ENCODE measurements around the gene ADAM33. TPM values are rescaled to one million over a fixed set of nuclear protein-coding genes. Genes with fewer than 3 reads are reported as not detected.

Gene ADAM33
- total and polyA plus RNA-seq, 2 donors (not counting 1 experiment from before 2014, with no cell fraction given) = not detected

DNA sequence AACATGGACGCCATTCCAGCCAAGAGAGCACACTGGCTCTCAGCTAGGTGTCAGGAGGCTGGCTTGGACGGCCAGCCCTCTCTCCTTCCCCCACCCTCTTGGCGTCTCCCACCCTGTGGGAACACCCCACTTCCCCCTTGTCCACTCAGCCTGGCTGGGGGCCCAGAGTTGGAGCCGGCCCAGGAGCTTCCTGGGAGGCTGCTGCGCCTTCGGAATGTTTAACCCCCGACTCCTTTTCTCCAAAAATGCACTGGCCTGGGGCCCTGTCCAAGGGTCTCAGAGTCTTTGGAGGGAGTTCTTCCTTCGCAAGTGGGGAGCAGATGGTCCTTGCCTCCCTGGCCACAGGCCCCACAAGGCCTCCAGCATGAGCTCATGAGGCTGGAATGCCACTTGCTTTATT is 4.1 kb downstream of the ADAM33 start:
- Mint-ChIP-seq H3K27ac (no peak overlapping the region), H3K4me3 (no peak overlapping the region), H3K4me1 (peaks cover 7% of the 10 kb centered on the region), H3K27me3 (peaks cover 58% of the 10 kb centered on the region), H3K9me3 (ENCODE audit: insufficient read depth) (no peaks in the 10 kb centered on the region)
- intact Hi-C loops (cut with micrococcal nuclease) = loop anchor here (2.0 to 5.0 kb wide), 2 partner anchors 33 to 915 kb away; no protein-coding TSS in a partner anchor
- Histone ChIP-seq H3K4me1 (ENCODE audit: control insufficient read depth in 2 of 2, insufficient read depth in 2 of 2, low read length in 2 of 2) (peaks cover 1 to 9% of the 10 kb centered on the region in 2 donors), H3K9ac (ENCODE audit: low read length) (no peak overlapping the region), H3K27ac (ENCODE audit: low read length in 2 of 2) (no peak overlapping the region), H4K20me1 (ENCODE audit: control insufficient read depth, insufficient read depth, low read length, poor library complexity, severe bottlenecking) (no peaks in the 10 kb centered on the region), H2AFZ (ENCODE audit: insufficient read depth, low read depth, low read length, poor library complexity, severe bottlenecking) (no peak overlapping the region), H3K79me2 (ENCODE audit: control insufficient read depth, insufficient read depth, low read length) (no peaks in the 10 kb centered on the region), H3K4me3 (ENCODE audit: control extremely low read depth in 1 of 5, extremely low read depth in 1 of 5, insufficient read depth in 1 of 5, low read depth in 2 of 5, low read length in 4 of 5) (no peak overlapping the region), H3K9me3 (ENCODE audit: control extremely low read depth in 1 of 3, control insufficient read depth in 2 of 3, insufficient read depth in 1 of 3, low read length in 2 of 3) (no peaks in the 10 kb centered on the region), H3K27me3 (replicated peaks in 1 of 4; ENCODE audit: control extremely low read depth in 1 of 4, control insufficient read depth in 3 of 4, insufficient read depth in 4 of 4, low read length in 3 of 4) (peaks cover 0 to 41% (median 6%) of the 10 kb centered on the region in 4 experiments), H3K36me3 (replicated peaks in 1 of 2; ENCODE audit: control extremely low read depth in 1 of 2, control insufficient read depth in 1 of 2, extremely low read depth in 1 of 2, insufficient read depth in 2 of 2, low read length in 1 of 2) (no peaks in the 10 kb centered on the region), H3K4me2 (replicated peaks; ENCODE audit: low read depth, low read length, poor library complexity, severe bottlenecking) (no peak overlapping the region)
- ChIA-PET POLR2A (no interaction called here), CTCF (interaction anchor here (1.3 to 3.6 kb wide), 9 partner anchors 17 to 408 kb away, joined by 3 to 20 read pairs (median 7); partner anchors contain the start of gene ADISSP)
- TF ChIP-seq, protein P1, sequence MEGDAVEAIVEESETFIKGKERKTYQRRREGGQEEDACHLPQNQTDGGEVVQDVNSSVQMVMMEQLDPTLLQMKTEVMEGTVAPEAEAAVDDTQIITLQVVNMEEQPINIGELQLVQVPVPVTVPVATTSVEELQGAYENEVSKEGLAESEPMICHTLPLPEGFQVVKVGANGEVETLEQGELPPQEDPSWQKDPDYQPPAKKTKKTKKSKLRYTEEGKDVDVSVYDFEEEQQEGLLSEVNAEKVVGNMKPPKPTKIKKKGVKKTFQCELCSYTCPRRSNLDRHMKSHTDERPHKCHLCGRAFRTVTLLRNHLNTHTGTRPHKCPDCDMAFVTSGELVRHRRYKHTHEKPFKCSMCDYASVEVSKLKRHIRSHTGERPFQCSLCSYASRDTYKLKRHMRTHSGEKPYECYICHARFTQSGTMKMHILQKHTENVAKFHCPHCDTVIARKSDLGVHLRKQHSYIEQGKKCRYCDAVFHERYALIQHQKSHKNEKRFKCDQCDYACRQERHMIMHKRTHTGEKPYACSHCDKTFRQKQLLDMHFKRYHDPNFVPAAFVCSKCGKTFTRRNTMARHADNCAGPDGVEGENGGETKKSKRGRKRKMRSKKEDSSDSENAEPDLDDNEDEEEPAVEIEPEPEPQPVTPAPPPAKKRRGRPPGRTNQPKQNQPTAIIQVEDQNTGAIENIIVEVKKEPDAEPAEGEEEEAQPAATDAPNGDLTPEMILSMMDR (IDR thresholded peaks at IDR 0.05) = no peak
- TF ChIP-seq EZH2 (IDR thresholded peaks at IDR 0.05; ENCODE audit: borderline replicate concordance, insufficient read depth, low read depth, low read length, poor library complexity, severe bottlenecking) = no peak
- WGBS (ENCODE audit: insufficient coverage) = 79% methylated on average over 5 of the region's 8 CpGs
- DNase-seq (no peak), ATAC-seq (ENCODE audit: low read depth) (no peak)

DNA sequence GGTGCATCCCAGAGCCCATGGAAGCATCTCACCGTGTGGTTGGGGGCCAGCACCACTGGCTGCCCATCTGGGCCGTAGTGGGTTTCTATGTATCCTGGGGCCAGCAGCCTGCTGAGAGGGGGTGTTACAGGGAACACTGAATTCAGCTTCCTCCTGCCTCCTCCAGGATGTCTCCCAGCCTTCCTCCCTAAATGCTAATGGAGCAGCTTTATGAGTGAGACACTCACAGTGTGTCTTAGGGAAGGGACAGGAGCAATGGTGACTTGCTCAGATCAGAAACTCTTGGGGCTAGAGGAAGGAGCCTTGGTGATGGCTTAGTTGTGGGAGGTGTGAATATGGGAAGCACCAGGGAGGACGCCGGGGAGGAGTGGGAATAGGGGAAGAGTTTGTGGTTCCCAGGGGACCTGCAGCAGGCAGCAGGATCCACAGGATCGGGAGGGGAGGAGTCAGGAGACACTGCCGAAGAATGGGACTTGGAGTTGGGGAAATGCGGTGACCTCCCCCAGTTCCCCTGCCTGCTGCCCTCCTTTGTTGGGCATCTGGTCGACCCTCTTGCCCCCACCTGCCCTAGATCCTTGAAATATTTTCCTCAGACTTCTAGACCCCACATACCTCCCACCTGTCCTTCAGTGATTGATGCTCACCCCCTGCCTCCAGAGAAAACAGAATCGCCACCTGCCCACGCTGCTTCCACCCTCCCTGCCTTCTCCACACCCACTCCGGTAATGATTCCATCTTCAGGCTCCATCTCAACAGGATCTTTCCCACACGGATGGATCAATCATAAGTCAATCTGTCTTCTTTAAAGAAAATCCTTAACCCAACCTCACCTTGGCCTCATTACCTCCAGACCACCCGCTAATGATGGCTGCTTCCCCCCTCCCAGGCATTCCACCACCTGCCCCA is 6.6 kb downstream of the ADAM33 start:
- Histone ChIP-seq H3K9me3 (ENCODE audit: control extremely low read depth in 1 of 3, control insufficient read depth in 2 of 3, insufficient read depth in 1 of 3, low read length in 2 of 3) (peaks cover 0 to 3% (median 0%) of the 10 kb centered on the region in 3 donors), H3K4me1 (ENCODE audit: control insufficient read depth in 2 of 2, insufficient read depth in 2 of 2, low read length in 2 of 2) (peaks cover 5 to 16% of the 10 kb centered on the region in 2 donors), H3K4me3 (ENCODE audit: control extremely low read depth in 1 of 5, extremely low read depth in 1 of 5, insufficient read depth in 1 of 5, low read depth in 2 of 5, low read length in 4 of 5) (no peak overlapping the region), H4K20me1 (ENCODE audit: control insufficient read depth, insufficient read depth, low read length, poor library complexity, severe bottlenecking) (no peaks in the 10 kb centered on the region), H3K27ac (ENCODE audit: low read length in 2 of 2) (no peak overlapping the region), H3K27me3 (replicated peaks in 1 of 4; ENCODE audit: control extremely low read depth in 1 of 4, control insufficient read depth in 3 of 4, insufficient read depth in 4 of 4, low read length in 3 of 4) (peaks cover 0 to 41% (median 12%) of the 10 kb centered on the region in 4 experiments), H3K9ac (ENCODE audit: low read length) (no peak overlapping the region), H3K79me2 (ENCODE audit: control insufficient read depth, insufficient read depth, low read length) (no peaks in the 10 kb centered on the region), H2AFZ (ENCODE audit: insufficient read depth, low read depth, low read length, poor library complexity, severe bottlenecking) (no peak overlapping the region), H3K4me2 (replicated peaks; ENCODE audit: low read depth, low read length, poor library complexity, severe bottlenecking) (no peak overlapping the region), H3K36me3 (replicated peaks in 1 of 2; ENCODE audit: control extremely low read depth in 1 of 2, control insufficient read depth in 1 of 2, extremely low read depth in 1 of 2, insufficient read depth in 2 of 2, low read length in 1 of 2) (no peaks in the 10 kb centered on the region)
- peaks cover 7% of the 10 kb centered on the region for H3K4me1 Mint-ChIP-seq
- WGBS (ENCODE audit: insufficient coverage) = 54% methylated on average over 12 of the region's 13 CpGs
- no peak overlapping the region for H3K27ac Mint-ChIP-seq
- H3K27me3 Mint-ChIP-seq = peaks cover 51% of the 10 kb centered on the region
- H3K4me3 Mint-ChIP-seq = no peak overlapping the region
- no peak for TF ChIP-seq EZH2 (IDR thresholded peaks at IDR 0.05; ENCODE audit: borderline replicate concordance, insufficient read depth, low read depth, low read length, poor library complexity, severe bottlenecking)
- TF ChIP-seq, protein P1 (IDR thresholded peaks at IDR 0.05) = no peak
- DNase-seq (no peak), ATAC-seq (ENCODE audit: low read depth) (no peak)
- CTCF ChIA-PET = interaction anchor here (0.7 to 3.6 kb wide), 4 partner anchors 46 to 411 kb away, joined by 3 to 20 read pairs (median 10); partner anchors contain the start of gene ADISSP
- POLR2A ChIA-PET = no interaction called here
- intact Hi-C loops (cut with micrococcal nuclease) = loop anchor here (5.0 kb wide), 1 partner anchor 917 kb away; no protein-coding TSS in a partner anchor
- H3K9me3 Mint-ChIP-seq (ENCODE audit: insufficient read depth) = no peaks in the 10 kb centered on the region

Data from B cell (primary cell).